HFFc6 (cell line): ENCODE results near the gene PNLDC1. TPM values are rescaled to one million over a fixed set of nuclear protein-coding genes. Genes with fewer than 3 reads are reported as not detected.
"Not testable (repeated sequence)": the region's sequence is repeated elsewhere in the genome, so short reads cannot be mapped to it uniquely, and the experiment has no call there.

Experiments
- DNase-seq: peaks from one replicate; pipeline ENCODE4 v3.0.0-alpha.2; 2018
- H3K27ac Mint-ChIP-seq: 2 replicates; pipeline ENCODE4 v1.8.0; 2020; ENCODE audit warnings: mild to moderate bottlenecking, mixed read lengths
- H3K27me3 Mint-ChIP-seq: 2 replicates; pipeline ENCODE4 v1.8.0; 2021; ENCODE audit warnings: mild to moderate bottlenecking, moderate library complexity, mixed read lengths; ENCODE audit not compliant: insufficient read depth
- H3K36me3 Mint-ChIP-seq: 2 replicates; pipeline ENCODE4 v1.8.0; 2021; ENCODE audit warnings: low read depth, mixed read lengths
- H3K4me1 Mint-ChIP-seq: 2 replicates; pipeline ENCODE4 v1.8.0; 2020; ENCODE audit warnings: low read depth, mixed read lengths
- H3K4me3 Mint-ChIP-seq: 2 replicates; pipeline ENCODE4 v1.8.0; 2020; ENCODE audit warnings: mild to moderate bottlenecking, moderate library complexity, mixed read lengths
- H3K9me3 Mint-ChIP-seq: 2 replicates; pipeline ENCODE4 v1.8.0; 2020; ENCODE audit warnings: mild to moderate bottlenecking, mixed read lengths
- CTCF ChIP-seq: fragments of 200-600 bp; sonication (generic); IDR thresholded peaks from 2 replicates; pipeline ENCODE4 v1.5.0; 2021; ENCODE audit warnings: antibody characterized with exemption, mild to moderate bottlenecking
- total RNA-seq, 6 experiments: library from RNA; stranded (reverse); fragmentation: NEBNext Ultra II Directional; extraction: Animal tissue kit (Norgen Biotek cat#: 25700); gene quantifications; 2 replicates in 1 of 6; 3 replicates in 5 of 6; pipeline ENCODE4 v1.2.3, GENCODE V29; 2021

PNLDC1 gene
- total RNA-seq, 6 experiments from 2014 or later: not detected

- Mint-ChIP-seq H3K36me3 (peaks cover 50% of the 10 kb centered on the region), H3K4me1 (peaks cover 46% of the 10 kb centered on the region)
- TF ChIP-seq CTCF: no peak
These were observed 10.5 kb upstream of the PNLDC1 start, which contains the start of gene TCP1 for GRCh38 chr6:159789377-159790148. TCP1 (minus strand) TSS chr6:159789602; CDS start chr6:159789468, 134 bp downstream.

GRCh38 chr6:159790149-159790955, 9.7 kb upstream of the PNLDC1 start, which contains the start of gene MRPL18:
MRPL18 (plus strand) TSS chr6:159790467; CDS start chr6:159790588, 121 bp downstream.
- H3K36me3 Mint-ChIP-seq: peaks cover 47% of the 10 kb centered on the region
- H3K27me3 Mint-ChIP-seq: peaks cover 6% of the 10 kb centered on the region; the same call in 1 of the 2 replicates
- peaks cover 46% of the 10 kb centered on the region for H3K4me1 Mint-ChIP-seq
- no peaks in the 10 kb centered on the region for H3K9me3 Mint-ChIP-seq
- H3K27ac Mint-ChIP-seq: peak within 1 kb of the TSS; percentile 94
- peak within 1 kb of the TSS; percentile 93 for H3K4me3 Mint-ChIP-seq
- peak; percentile 92 for DNase-seq
- no peak for TF ChIP-seq CTCF

More at GRCh38 chr6:159789377-159790148, 10.5 kb upstream of the PNLDC1 start, which contains the start of gene TCP1:
- Mint-ChIP-seq H3K9me3 (no peaks in the 10 kb centered on the region), H3K4me3 (peak within 1 kb of the TSS; percentile 93), H3K27ac (peak within 1 kb of the TSS; percentile 94), H3K27me3 (peaks cover 6% of the 10 kb centered on the region; the same call in 1 of the 2 replicates)
- peak; percentile 100 for DNase-seq

GRCh38 chr6:159790956-159791598, 9.0 kb upstream of the PNLDC1 start:
- DNase-seq: no peak
- Mint-ChIP-seq H3K9me3 (no peaks in the 10 kb centered on the region), H3K27ac (peak overlapping the region; percentile 94), H3K4me3 (peak overlapping the region; percentile 93), H3K27me3 (peaks cover 6% of the 10 kb centered on the region; the same call in 1 of the 2 replicates), H3K4me1 (peaks cover 44% of the 10 kb centered on the region), H3K36me3 (peaks cover 45% of the 10 kb centered on the region)
- no peak for TF ChIP-seq CTCF

GRCh38 chr6:159794976-159795375, 5.1 kb upstream of the PNLDC1 start:
- peaks cover 22% of the 10 kb centered on the region for H3K4me1 Mint-ChIP-seq
- not testable (repeated sequence) for H3K4me3 Mint-ChIP-seq, H3K27me3 Mint-ChIP-seq, DNase-seq, H3K9me3 Mint-ChIP-seq, H3K27ac Mint-ChIP-seq
- H3K36me3 Mint-ChIP-seq: peaks cover 35% of the 10 kb centered on the region

- no peak for TF ChIP-seq CTCF
- no peak for DNase-seq
- Mint-ChIP-seq H3K27me3 (no peaks in the 10 kb centered on the region; the same call in 1 of the 2 replicates), H3K36me3 (peaks cover 13% of the 10 kb centered on the region; the same call in 1 of the 2 replicates), H3K4me3 (no peak overlapping the region), H3K9me3 (no peaks in the 10 kb centered on the region), H3K27ac (no peak overlapping the region), H3K4me1 (peaks cover 4% of the 10 kb centered on the region)
These were observed 2.5 kb upstream of the PNLDC1 start for GRCh38 chr6:159797554-159797953.
